K562 treated with DMSO at 1 percent for 24 hours (cell line): ENCODE data around the gene ZNRF1. TPM values are rescaled to one million over a fixed set of nuclear protein-coding genes. Genes with fewer than 3 reads are reported as not detected.

Experiments used
- total RNA-seq: library from RNA; unstranded; fragments of 300-600 nt; gene quantifications from 2 replicates; pipeline ENCODE4 v1.2.3, GENCODE V29; 2022; ENCODE audit warnings: low read depth; ENCODE audit not compliant: insufficient read depth

The ZNRF1 gene
- 42.9 and 49.9 TPM in 2 replicates for total RNA-seq

GRCh38 chr16:74998481-74999218 lies at the start of gene ZNRF1:
Gene ZNRF1, plus strand, starts transcription at chr16:74999024. Its CDS starts 648 bp downstream, at chr16:74999672.

DNA sequence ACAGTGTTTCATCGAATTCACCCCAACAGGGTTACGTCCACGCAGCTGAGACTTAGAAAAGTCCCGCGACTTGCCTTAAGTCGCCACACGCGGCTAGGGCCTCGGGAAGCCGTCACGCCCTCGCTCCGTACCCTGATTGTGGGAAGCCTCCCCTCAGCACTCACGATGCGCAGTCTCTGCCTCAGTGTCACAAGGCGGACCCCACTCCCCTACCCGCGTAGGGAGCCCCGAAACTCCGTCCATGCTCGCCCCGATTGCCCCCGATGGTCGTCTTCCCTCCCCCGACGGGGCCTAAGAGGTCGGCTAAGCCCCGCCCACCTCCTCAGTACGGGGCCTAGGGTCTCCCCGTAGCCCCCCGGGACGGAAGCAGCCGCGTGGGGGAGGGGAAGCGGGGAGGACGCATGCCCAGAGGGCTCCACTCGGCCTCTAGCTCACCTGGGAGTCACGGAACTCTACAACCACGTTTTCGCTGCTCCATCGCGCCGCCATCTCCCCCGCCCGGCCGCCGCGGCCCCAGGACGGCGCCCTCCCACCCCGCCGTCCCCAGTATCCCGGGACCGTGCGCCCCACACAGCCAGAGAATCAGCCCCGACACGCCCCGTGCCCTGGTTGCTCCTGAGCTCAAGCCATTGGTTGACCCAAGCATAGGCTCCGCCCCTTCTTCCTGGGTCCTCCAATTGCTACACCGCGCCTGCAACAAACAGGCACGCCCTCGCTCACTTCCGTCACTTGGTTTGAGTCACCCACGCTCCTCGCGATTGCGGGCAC lies 14.1 kb upstream of the ZNRF1 start, which contains the start of gene WDR59:
WDR59 (minus strand) TSS at position 595 of the 768 bp plus-strand sequence; CDS start at position 489, 106 bp downstream.

DNA sequence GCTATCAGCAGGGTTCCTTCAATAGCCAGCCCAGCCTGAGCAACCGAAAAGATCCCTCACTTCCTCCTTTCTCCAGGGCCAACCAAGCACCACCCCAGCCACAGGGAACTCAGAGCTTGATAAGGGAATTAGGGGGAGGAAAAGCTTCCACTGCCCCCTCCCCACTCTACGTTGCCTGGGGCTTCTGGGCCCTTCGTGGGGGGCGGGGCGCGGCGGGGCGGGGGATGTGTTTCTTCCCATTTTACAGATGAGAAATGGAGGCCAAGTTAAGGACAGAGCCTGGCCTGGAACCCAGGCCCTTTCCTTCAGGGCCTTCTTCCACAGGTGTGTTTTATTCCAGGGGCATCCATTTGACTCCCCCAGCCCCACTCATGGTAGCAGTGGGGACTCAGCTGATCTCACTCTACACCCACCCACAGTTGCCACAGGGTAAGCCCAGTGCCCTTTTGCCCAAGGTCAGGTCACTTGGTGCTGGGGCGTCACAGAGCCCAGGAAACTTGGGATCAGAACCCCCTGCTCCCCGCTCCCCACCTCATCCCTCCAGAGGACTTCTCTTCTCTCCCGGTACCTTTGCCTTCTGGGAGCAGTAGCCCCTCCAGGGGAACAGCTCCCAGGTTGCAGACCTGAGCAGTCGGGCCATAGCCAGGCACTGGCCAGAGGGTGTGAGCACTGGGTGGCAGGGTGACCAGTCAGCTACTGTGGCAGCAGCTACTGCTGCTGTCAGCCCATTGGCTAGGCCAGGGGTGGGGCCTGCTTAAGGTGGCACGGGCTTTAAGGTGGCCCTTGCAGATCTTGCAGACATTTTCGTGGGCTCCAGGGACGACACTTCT lies 117.5 kb downstream of the ZNRF1 start, which contains the start of gene LDHD:
LDHD (minus strand) TSS at position 700 of the 830 bp plus-strand sequence; CDS start at position 640, 60 bp downstream.

GRCh38 chr16:75148311-75149195 lies 149.7 kb downstream of the ZNRF1 start, which contains the start of gene ZFP1:
Gene ZFP1, plus strand, starts transcription at chr16:75148524. Its CDS starts 4,428 bp downstream, at chr16:75152952.

Other genes with a start within 250 kb of the ZNRF1 start
- not detected in 2 replicates for gene FA2H, start 224.2 kb upstream of the ZNRF1 start, total RNA-seq
- gene WDR59, start 13.9 kb upstream of the ZNRF1 start, total RNA-seq = 26.5 and 29.8 TPM in 2 replicates
- 0.39 and 0.53 TPM in 2 replicates for gene LDHD, start 117.8 kb downstream of the ZNRF1 start, total RNA-seq
- gene ZFP1, start 149.5 kb downstream of the ZNRF1 start, total RNA-seq = 4.1 and 9.6 TPM in 2 replicates
- not detected in 2 replicates for gene CTRB2, start 208.1 kb downstream of the ZNRF1 start, total RNA-seq
- not detected in 2 replicates for gene CTRB1, start 220.0 kb downstream of the ZNRF1 start, total RNA-seq